Activated B cell treated with CpG ODN at 0.5 μM for 24 hours (primary cell): ENCODE measurements around the gene CSNK2A1. TPM values are rescaled to one million over a fixed set of nuclear protein-coding genes. Genes with fewer than 3 reads are reported as not detected.

Experiments used
- ATAC-seq: fragments of 200-7000 bp; cut with Tn5 transposase; one replicate; pipeline ENCODE4 v1.10.0; 2021; ENCODE audit warnings: low read depth, mild to moderate bottlenecking, moderate library complexity
- CTCF ChIA-PET: fragments of 350-600 bp; sonication (Branson Sonifier 250); formaldehyde crosslinking; loops from one replicate; lab custom pipeline; 2021; ENCODE audit warnings: antibody characterized with exemption; lab: Charles Lee
- POLR2A ChIA-PET: fragments of 350-600 bp; sonication (Branson Sonifier 250); formaldehyde crosslinking; loops from one replicate; lab custom pipeline; 2021; ENCODE audit warnings: antibody characterized with exemption; lab: Charles Lee
- DNase-seq: peaks from one replicate; pipeline ENCODE4 v3.0.0; 2022
- H3K27ac Mint-ChIP-seq: one replicate; pipeline ENCODE4 v1.8.0; 2020; ENCODE audit warnings: mixed read lengths
- H3K27me3 Mint-ChIP-seq: one replicate; pipeline ENCODE4 v1.8.0; 2021; ENCODE audit warnings: mixed read lengths
- H3K36me3 Mint-ChIP-seq: one replicate; pipeline ENCODE4 v1.8.0; 2021; ENCODE audit warnings: low read depth, mixed read lengths
- H3K4me1 Mint-ChIP-seq: one replicate; pipeline ENCODE4 v1.8.0; 2021; ENCODE audit warnings: mixed read lengths
- H3K4me3 Mint-ChIP-seq: one replicate; pipeline ENCODE4 v1.8.0; 2020; ENCODE audit warnings: mild to moderate bottlenecking, mixed read lengths
- H3K9me3 Mint-ChIP-seq: one replicate; pipeline ENCODE4 v1.8.0; 2020; ENCODE audit warnings: mixed read lengths
- intact Hi-C: fragments of 100-400 bp; cut with micrococcal nuclease; formaldehyde crosslinking; loops from one replicate; pipeline ENCODE4 v1.15.1; 2024
- total RNA-seq: library from RNA; stranded (reverse); gene quantifications from 2 replicates; pipeline ENCODE4 v1.2.3, GENCODE V29; 2022
- TF ChIP-seq, protein P1 (sequence below): fragments of 200-600 bp; IDR thresholded peaks from one replicate; pipeline ENCODE4 v1.8.0; 2022; ENCODE audit warnings: antibody characterized with exemption, mild to moderate bottlenecking

The CSNK2A1 gene
- total RNA-seq, 1 donor from 2014 or later, result 140 TPM

DNA sequence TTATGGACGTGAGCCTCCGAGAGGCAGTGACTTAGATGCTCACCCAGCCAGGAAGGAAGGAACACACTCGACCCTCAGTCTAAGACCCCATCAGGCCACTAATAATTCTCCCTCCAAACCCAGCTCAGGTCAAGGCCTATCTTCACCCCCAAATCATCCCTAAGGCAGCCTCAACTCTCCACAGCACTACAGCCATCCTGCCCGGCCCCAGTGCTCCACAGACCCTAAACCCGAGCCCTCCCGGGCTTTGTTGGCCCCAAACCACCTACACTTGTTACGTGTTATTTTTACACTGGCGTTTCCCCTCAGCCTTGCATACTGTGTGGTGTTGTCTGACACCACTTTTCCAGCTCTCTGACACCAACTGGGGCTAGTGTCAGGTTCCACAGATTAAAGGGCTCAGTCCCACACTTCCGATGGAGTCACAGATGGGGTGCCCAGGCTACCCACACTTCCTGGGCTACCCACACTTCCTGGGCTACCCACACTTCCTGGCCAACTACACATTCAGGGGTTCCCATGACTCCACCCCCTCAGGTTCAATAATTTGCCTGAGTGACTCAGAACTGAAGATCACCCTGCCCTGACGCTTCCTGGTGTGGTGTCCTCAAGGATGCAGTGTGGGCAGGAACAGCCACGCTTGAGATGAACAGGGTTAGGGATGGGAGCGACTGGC lies 110.2 kb downstream of the CSNK2A1 start:
- Mint-ChIP-seq H3K9me3 (no peaks in the 10 kb centered on the region), H3K4me3 (peak overlapping the region; percentile 70), H3K27ac (peak overlapping the region; percentile 94), H3K4me1 (peaks cover 48% of the 10 kb centered on the region), H3K27me3 (no peaks in the 10 kb centered on the region), H3K36me3 (peaks cover 63% of the 10 kb centered on the region)
- ChIA-PET CTCF (interaction anchor here (1.0 kb wide), 1 partner anchor 78 kb away, joined by 3 read pairs; no protein-coding TSS in a partner anchor), POLR2A (interaction anchor here (0.6 to 2.0 kb wide), 2 partner anchors 26 to 391 kb away, joined by 3 to 6 read pairs; no protein-coding TSS in a partner anchor)
- ATAC-seq, result peak; percentile 82
- intact Hi-C loops, result loop anchor here (1.0 kb wide), 1 partner anchor 25 kb away; the partner anchor contains the start of gene RBCK1
- no peak for DNase-seq
- TF ChIP-seq, protein P1, sequence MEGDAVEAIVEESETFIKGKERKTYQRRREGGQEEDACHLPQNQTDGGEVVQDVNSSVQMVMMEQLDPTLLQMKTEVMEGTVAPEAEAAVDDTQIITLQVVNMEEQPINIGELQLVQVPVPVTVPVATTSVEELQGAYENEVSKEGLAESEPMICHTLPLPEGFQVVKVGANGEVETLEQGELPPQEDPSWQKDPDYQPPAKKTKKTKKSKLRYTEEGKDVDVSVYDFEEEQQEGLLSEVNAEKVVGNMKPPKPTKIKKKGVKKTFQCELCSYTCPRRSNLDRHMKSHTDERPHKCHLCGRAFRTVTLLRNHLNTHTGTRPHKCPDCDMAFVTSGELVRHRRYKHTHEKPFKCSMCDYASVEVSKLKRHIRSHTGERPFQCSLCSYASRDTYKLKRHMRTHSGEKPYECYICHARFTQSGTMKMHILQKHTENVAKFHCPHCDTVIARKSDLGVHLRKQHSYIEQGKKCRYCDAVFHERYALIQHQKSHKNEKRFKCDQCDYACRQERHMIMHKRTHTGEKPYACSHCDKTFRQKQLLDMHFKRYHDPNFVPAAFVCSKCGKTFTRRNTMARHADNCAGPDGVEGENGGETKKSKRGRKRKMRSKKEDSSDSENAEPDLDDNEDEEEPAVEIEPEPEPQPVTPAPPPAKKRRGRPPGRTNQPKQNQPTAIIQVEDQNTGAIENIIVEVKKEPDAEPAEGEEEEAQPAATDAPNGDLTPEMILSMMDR, result no peak

DNA sequence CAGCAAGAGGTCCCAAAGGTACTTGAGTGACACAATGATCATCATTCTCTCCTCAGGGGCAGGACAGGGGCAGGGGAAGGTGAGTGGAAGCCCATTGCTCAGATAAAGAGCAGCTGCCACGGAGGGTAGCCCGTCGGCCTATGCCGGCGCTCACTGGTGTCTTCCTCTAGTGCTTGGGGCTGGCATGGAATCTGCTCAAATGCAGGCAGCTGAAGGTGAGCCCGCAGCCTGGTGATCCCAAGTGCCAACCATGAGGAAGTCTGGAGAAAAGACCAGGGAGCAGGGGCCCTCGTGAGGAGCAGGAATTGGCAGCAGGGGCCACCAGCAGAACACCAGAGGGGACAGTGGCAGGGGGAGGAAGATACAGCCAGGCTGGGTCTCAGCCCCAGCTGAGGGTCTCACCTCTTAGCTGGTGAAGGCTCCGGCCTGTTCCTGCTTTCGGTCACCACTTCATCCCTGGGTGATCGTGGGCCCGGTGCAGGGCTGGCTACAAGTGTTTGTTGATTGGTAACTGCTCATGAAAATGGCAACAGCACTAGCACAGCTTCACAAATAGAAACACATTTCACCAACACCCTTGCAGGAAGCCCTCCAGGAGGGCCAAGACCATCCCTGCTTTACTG lies 110.8 kb downstream of the CSNK2A1 start:
- TF ChIP-seq, protein P1, result no peak
- Mint-ChIP-seq H3K9me3 (no peaks in the 10 kb centered on the region), H3K27me3 (no peaks in the 10 kb centered on the region), H3K27ac (peak overlapping the region; percentile 94), H3K4me1 (peaks cover 41% of the 10 kb centered on the region), H3K4me3 (peak overlapping the region; percentile 70), H3K36me3 (peaks cover 68% of the 10 kb centered on the region)
- intact Hi-C loops, result loop anchor here (1.0 kb wide), 1 partner anchor 24 kb away; the partner anchor contains the start of gene RBCK1
- DNase-seq, result no peak
- ATAC-seq, result no peak
- POLR2A ChIA-PET, result interaction anchor here (2.0 kb wide), 1 partner anchor 25 kb away, joined by 6 read pairs; no protein-coding TSS in a partner anchor
- CTCF ChIA-PET, result interaction anchor here (1.0 kb wide), 1 partner anchor 78 kb away, joined by 3 read pairs; no protein-coding TSS in a partner anchor

DNA sequence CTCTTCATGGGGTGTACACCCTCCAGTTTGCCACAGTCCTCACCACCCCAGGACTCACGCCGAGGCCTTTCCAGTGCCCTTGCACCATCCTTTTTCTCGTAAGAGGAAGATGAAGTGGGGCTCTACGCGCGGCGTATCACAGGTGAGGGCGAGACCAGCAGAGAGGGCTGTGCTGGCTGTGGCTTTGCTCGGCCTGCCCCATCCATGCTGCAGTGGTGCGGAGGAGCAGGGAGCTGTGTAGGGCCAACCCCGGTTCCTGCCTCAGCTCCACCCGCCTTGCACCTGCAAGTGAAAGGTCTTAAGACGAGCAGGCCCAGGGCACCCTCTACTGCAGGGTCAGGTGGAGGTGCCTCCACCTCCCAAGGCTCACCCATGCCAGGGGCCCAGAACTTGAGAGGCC lies 111.4 kb downstream of the CSNK2A1 start:
- Mint-ChIP-seq H3K4me1 (peaks cover 35% of the 10 kb centered on the region), H3K27me3 (no peaks in the 10 kb centered on the region), H3K9me3 (no peaks in the 10 kb centered on the region), H3K36me3 (peaks cover 70% of the 10 kb centered on the region), H3K27ac (peak overlapping the region; percentile 94), H3K4me3 (no peak overlapping the region)
- ChIA-PET CTCF (no interaction called here), POLR2A (no interaction called here)
- ATAC-seq (no peak), DNase-seq (no peak)
- intact Hi-C loops, result no loop called here
- TF ChIP-seq, protein P1, result no peak

DNA sequence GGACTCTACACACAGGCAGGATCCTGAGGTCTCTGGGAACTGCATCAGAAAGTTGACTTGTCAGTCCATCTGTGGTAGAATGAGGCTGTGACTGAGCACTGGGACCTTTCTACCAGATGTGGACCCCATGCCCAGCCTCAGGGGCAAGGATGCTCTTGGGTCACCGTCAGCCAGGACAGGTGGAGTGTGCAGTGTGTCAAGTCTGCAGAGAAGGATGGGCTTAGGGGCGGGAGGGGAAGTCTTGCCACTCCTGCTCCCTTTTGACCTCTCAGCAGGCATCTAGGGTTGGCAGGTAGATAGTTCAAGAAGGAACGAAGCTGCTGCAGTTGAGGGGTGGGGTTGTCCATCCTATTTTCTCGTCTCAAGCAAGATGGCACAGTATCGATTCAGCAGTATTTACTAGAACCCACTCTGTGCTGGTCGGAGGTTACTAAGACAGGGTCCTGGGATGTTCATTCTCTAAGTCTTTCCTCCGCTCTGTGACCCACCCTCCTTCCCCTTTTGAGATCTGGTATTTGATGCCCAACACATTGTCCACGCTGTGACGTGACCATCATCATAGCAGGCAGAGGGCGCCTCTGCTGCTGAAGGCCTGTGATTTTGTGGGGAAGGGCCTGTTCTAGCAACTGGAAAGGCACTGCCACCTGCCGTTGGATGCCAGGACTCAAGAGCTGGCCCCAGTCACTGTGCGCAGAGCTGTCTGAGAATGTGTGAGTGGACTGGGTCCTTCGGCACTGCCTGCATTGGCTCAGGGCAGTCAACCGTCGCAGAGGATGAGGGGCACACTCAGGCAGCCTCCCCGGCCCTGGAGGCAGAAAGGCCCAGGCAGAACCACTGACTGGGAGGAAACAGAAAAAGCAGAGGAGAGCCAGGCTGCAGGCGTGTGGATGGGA lies 112.3 kb downstream of the CSNK2A1 start:
- no peaks in the 10 kb centered on the region for H3K9me3 Mint-ChIP-seq
- H3K27me3 Mint-ChIP-seq, result no peaks in the 10 kb centered on the region
- peaks cover 68% of the 10 kb centered on the region for H3K36me3 Mint-ChIP-seq
- DNase-seq (no peak), ATAC-seq (no peak)
- no peak overlapping the region for H3K4me3 Mint-ChIP-seq
- H3K27ac Mint-ChIP-seq, result peak overlapping the region; percentile 35
- intact Hi-C loops, result loop anchor here (1.0 kb wide), 1 partner anchor 77 kb away; no protein-coding TSS in a partner anchor
- ChIA-PET POLR2A (no interaction called here), CTCF (interaction anchor here (0.8 kb wide), 1 partner anchor 47 kb away, joined by 4 read pairs; no protein-coding TSS in a partner anchor)
- TF ChIP-seq, protein P1, result no peak
- peaks cover 31% of the 10 kb centered on the region for H3K4me1 Mint-ChIP-seq
